ENCODE data around the gene KTN1.

The KTN1 gene, protein sequence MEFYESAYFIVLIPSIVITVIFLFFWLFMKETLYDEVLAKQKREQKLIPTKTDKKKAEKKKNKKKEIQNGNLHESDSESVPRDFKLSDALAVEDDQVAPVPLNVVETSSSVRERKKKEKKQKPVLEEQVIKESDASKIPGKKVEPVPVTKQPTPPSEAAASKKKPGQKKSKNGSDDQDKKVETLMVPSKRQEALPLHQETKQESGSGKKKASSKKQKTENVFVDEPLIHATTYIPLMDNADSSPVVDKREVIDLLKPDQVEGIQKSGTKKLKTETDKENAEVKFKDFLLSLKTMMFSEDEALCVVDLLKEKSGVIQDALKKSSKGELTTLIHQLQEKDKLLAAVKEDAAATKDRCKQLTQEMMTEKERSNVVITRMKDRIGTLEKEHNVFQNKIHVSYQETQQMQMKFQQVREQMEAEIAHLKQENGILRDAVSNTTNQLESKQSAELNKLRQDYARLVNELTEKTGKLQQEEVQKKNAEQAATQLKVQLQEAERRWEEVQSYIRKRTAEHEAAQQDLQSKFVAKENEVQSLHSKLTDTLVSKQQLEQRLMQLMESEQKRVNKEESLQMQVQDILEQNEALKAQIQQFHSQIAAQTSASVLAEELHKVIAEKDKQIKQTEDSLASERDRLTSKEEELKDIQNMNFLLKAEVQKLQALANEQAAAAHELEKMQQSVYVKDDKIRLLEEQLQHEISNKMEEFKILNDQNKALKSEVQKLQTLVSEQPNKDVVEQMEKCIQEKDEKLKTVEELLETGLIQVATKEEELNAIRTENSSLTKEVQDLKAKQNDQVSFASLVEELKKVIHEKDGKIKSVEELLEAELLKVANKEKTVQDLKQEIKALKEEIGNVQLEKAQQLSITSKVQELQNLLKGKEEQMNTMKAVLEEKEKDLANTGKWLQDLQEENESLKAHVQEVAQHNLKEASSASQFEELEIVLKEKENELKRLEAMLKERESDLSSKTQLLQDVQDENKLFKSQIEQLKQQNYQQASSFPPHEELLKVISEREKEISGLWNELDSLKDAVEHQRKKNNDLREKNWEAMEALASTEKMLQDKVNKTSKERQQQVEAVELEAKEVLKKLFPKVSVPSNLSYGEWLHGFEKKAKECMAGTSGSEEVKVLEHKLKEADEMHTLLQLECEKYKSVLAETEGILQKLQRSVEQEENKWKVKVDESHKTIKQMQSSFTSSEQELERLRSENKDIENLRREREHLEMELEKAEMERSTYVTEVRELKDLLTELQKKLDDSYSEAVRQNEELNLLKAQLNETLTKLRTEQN (N-terminal part only)

GRCh38 chr14:55579724-55580469 lies at the start of gene KTN1:
KTN1 (plus strand) TSS chr14:55580207; CDS start chr14:55612049, 31,842 bp downstream.
- peak; percentile 85 to 90 for DNase-seq
- TF ChIP-seq GATA1 (IDR thresholded peaks at IDR 0.05; ENCODE audit: low read depth, low read length): no peak
- TF ChIP-seq POLR2A (IDR thresholded peaks at IDR 0.05; ENCODE audit: low read length): peak; percentile 47

DNA sequence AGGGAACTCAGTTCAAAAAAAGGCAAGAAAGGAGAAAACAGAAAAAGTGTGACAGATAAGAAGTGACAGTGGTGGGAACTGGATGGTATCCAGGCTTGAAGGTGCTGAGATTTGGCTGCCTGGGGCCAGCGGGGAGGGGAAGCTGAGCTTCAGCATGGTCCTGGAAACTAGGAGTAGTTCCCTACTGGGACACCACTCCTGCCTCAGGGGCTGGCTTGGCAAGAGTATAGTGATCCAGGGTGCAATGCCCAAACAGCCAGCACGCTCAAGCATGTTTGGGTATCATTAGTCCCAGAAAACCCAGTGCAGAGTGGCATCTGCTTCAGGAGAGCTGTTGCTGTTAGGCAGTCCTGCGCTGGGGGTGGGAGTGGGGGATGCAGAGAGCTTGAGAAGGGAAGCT lies 49.5 kb upstream of the KTN1 start:
- no peak for DNase-seq
- TF ChIP-seq GATA1 (IDR thresholded peaks at IDR 0.05; ENCODE audit: low read depth, low read length) (no peak), POLR2A (IDR thresholded peaks at IDR 0.05; ENCODE audit: low read length) (no peak)

GRCh38 chr14:55532645-55533344 lies 47.2 kb upstream of the KTN1 start:
- no peak for TF ChIP-seq GATA1 (IDR thresholded peaks at IDR 0.05; ENCODE audit: low read depth, low read length)
- no peak for TF ChIP-seq POLR2A (IDR thresholded peaks at IDR 0.05; ENCODE audit: low read length)
- DNase-seq: no peak

DNA sequence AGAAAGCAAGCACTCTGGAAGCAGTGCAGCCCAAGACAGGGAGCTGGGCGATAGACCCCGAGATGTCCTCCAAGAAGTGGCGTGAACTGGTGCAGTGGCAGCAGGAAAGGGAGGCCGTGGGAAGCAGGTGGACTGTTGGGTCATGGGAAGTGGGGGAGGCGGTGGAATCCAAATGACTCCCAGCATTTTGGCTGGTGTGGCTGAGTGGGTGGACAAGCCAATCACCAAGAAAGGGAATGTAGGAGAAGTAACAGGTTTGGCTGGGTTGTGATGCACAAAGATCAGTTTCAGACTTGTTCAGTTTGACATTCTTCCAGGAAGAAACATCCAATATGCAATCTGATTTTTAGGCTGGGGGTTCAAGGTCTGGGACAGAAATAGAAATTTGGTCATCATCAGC lies 46.0 kb upstream of the KTN1 start:
- no peak for DNase-seq
- TF ChIP-seq POLR2A (IDR thresholded peaks at IDR 0.05; ENCODE audit: low read length): no peak
- no peak for TF ChIP-seq GATA1 (IDR thresholded peaks at IDR 0.05; ENCODE audit: low read depth, low read length)

GRCh38 chr14:55535516-55536203 lies 44.3 kb upstream of the KTN1 start:
- DNase-seq: no peak
- TF ChIP-seq GATA1 (IDR thresholded peaks at IDR 0.05; ENCODE audit: low read depth, low read length): no peak
- no peak for TF ChIP-seq POLR2A (IDR thresholded peaks at IDR 0.05; ENCODE audit: low read length)

DNA sequence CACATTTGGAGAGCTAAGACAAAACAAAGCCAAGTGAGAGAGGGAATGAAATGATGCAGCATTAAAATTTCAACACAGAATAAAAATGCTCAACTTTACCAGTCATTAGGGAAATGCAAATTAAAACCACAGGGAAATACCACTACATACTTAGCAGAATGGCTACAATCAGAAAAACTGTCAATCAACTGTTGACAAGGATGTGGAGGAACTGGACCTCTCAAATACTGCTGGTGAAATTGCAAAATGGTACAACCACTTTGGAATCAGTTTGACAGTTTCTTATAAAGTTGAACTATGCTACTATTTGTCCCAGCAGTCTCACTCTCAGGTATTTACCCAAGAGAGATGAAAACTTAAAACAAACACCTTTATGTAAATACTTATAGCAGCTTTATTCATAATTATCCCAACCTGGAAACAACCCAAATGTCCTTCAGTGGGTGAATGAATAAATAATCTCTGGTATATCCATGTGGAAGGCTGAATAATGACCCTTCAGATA lies 43.8 kb upstream of the KTN1 start:
- TF ChIP-seq GATA1 (IDR thresholded peaks at IDR 0.05; ENCODE audit: low read depth, low read length) (no peak), POLR2A (IDR thresholded peaks at IDR 0.05; ENCODE audit: low read length) (no peak)
- no peak for DNase-seq

- DNase-seq: no peak
- TF ChIP-seq GATA1 (IDR thresholded peaks at IDR 0.05; ENCODE audit: low read depth, low read length): no peak
- TF ChIP-seq POLR2A (IDR thresholded peaks at IDR 0.05; ENCODE audit: low read length): no peak
These were observed 42.2 kb upstream of the KTN1 start for GRCh38 chr14:55537782-55538181.

DNA sequence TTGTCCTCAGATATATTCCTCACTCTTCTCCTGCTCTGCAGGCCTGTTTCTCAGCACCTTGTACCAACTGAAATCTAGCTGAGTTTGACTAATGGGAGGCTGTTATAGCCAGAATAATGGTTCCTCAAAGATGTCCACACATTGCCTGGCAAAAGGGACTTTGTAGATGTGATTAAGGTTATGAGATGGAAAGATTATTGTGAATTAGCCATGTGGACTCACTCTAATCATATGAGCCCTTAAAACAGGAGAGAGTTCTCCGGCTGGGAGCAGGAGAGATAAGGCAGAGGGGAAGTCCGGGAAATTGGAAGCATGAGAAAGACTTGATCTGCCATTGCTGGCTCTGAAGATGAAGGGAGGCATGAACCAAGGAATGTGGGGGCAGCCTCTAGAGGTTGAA lies 40.0 kb upstream of the KTN1 start:
- TF ChIP-seq POLR2A (IDR thresholded peaks at IDR 0.05; ENCODE audit: low read length): no peak
- no peak for TF ChIP-seq GATA1 (IDR thresholded peaks at IDR 0.05; ENCODE audit: low read depth, low read length)
- no peak for DNase-seq

GRCh38 chr14:55540847-55541773 lies 38.9 kb upstream of the KTN1 start:
- DNase-seq: no peak
- TF ChIP-seq GATA1 (IDR thresholded peaks at IDR 0.05; ENCODE audit: low read depth, low read length): no peak
- TF ChIP-seq POLR2A (IDR thresholded peaks at IDR 0.05; ENCODE audit: low read length): no peak

DNA sequence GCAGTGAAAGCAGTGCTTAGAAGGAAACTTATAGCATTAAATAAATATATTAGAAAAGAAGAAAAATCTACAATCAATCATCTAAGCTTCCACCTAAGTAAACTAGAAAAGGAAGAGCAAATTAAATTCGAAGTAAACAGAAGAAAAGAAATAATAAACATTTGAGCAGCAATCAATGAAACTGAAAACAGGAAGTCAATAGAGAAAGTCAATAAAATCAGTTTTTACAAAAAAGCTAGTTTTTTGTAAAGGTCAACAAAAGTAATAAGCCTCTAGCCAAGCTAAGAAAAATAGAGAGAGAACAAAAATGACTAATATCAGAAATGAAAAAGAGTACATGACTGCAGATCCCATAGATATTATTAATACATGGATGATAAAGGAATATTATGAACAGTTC lies 34.2 kb upstream of the KTN1 start:
- no peak for DNase-seq
- TF ChIP-seq POLR2A (IDR thresholded peaks at IDR 0.05; ENCODE audit: low read length) (no peak), GATA1 (IDR thresholded peaks at IDR 0.05; ENCODE audit: low read depth, low read length) (no peak)
